LHCN-M2 (cell line): Measurements from ENCODE around the gene OIP5. TPM values are rescaled to one million over a fixed set of nuclear protein-coding genes. Genes with fewer than 3 reads are reported as not detected.
A peak's percentile ranks its signal among the peaks of the same experiment; 100 is the strongest.
"Not testable (repeated sequence)": the region's sequence is repeated elsewhere in the genome, so short reads cannot be mapped to it uniquely, and the experiment has no call there.

ENCODE experiments used
- DNase-seq: peaks from one replicate; pipeline ENCODE4 v3.0.0-alpha.2; 2012; ENCODE audit warnings: low read depth
- polyA plus RNA-seq: library from polyadenylated mRNA; unstranded; fragments of >200 nt; gene quantifications from one replicate; pipeline ENCODE4 v1.2.1, GENCODE V29; 2012; ENCODE audit warnings: missing spikeins
- total RNA-seq: library from RNA; depleted of rRNA; stranded (reverse); fragments of >200 nt; gene quantifications from 2 replicates; pipeline ENCODE4 v1.2.3, GENCODE V29; 2014; rRNA removed

The OIP5 gene
- total RNA-seq: 17.3 and 19.5 TPM in 2 replicates
- 5.1 TPM for polyA plus RNA-seq

DNA sequence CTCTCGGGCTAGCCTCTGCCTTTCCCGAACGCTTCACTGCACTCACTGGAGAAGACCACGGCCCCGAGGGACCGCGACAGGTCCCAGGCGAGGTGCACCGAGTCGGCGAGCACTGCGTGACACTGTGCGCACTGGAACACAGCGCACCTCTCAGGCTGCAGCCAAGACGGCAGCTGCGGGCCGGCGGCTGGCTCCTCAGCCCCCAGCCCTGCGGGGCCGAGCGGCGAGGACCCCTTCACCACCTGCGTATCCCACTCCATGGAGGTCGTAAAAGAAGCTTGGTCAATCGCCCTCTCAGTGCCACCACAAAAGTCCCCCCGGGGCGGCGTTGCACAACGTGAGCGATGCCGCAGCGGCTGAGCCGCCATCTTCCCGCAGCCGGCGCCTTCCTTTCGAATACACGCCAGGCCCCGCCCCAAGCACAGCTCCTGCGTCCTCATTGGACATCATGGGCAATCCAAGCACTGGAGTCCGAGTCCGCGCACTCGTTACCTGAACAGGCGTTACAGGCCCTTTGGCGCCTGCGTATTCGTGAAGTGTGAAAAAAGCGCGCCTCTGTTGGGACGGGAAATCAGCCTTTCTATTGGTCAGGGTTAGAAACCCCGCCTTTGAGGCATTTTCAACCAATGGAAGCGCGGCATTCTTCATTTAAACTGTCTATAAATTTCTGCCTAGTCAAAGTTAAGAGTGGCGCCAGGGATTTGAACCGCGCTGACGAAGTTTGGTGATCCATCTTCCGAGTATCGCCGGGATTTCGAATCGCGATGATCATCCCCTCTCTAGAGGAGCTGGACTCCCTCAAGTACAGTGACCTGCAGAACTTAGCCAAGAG is at the start of gene OIP5, which contains the start of gene NUSAP1:
Gene OIP5, minus strand, starts transcription at position 398 of the 832 bp plus-strand sequence. Its CDS starts 30 bp downstream, at position 368.
Gene NUSAP1, plus strand, starts transcription at position 688 of the 832 bp plus-strand sequence. Its CDS starts 77 bp downstream, at position 765.
- peak; percentile 100 for DNase-seq

DNA sequence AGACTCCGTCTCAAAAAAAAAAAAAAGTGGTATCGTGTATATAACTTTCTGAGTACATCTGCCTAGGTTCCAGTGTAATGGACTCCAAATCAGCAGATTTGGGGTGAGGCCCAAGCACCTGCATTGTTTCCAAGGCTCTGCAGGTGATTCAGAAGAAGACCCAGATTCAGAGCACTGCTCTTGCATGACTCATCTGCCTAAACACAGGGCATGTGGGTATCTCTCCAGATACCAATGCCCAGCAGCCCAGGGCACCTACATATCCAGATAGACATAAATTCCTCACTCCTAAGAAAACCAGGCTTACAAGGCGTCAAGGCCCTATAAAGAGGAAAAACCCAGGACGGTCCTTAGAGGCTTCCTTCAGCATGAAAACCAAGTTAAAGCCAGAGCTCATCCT is 45.6 kb upstream of the OIP5 start:
- no peak for DNase-seq

DNA sequence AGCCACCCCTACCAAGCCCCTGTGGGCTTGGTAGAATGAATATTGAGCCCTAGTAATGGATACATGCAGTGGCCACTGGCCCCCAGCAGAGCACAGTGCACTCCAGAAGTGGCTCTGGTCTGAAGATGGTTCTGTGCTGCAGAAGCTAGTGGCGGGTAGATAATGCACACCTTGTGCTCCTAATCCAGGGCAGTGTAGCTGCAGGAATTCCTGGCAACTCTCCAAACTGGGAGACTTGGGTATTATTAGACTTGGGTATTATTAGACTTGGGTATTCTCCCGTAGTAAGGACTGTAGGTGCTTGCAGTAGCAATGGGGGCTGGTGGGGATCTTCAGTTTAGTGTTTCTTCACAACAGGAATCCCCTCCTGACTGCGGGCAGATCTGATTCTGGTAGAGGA is 35.0 kb upstream of the OIP5 start:
- no peak for DNase-seq

DNA sequence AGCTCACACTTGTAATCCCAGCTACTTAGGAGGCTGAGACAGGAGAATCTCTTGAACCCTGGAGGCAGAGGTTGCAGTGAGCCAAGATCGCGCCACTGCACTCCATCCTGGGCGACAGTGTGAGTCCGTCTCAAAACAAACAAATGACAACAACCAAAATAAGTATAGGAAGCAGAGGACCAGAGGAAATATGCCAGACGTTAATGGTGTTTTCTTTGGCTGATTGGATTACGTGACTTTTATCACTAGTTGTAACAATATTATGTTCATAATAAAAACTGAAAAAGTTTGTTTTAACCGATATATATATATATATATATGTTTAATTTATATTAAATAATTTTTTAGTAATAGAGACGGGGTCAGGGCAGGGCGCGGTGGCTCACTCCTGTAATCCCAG is 22.0 kb upstream of the OIP5 start:
- no peak for DNase-seq

DNA sequence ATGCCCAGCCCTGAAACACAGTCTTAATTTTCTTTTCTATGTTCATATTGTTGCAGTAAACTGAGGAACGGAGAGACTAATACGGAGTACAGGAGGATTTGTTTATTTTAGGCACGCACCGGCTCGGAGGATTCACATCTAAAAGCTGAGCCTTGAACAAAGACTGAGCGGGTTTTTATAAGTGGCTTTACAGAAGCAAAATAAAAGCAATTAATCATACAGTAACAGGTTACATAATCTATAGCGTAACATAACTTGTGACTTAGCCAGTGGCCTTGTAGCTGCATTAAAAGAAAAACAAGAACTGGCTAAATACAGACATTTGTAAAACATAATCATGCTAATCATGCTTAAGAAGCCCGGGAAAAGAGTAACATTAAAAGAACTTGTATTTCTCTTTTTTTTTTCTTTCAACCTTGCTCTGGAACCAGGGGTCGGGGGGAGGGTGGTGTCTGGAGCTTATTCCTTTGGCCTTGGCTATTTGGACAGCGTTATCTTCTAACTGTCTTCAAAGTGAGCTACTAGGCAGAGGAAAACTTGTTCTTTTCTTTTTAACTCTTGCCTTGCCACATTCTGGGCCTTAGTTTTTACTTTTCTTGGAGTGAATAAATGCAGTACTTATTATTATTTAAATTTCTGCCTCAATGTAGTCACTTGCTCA is 17.8 kb upstream of the OIP5 start:
- no peak for DNase-seq

DNA sequence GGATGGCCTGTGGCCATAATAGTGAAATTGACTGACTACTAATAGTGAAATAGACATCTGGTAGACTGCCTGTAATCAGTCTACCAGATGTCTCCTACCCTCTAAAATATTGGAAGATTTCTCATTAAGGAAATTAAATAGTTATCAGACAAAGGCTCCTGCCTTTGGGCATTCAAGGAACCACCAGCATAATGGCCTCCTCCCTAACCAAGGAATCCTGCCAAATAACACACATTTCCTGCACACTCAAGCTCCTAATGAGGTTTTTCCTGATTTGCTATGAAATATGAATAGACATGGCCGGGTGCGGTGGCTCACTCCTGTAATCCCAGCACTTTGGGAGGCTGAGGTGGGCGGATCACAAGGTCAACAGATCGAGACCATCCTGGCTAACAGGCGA is 14.8 kb upstream of the OIP5 start:
- no peak for DNase-seq

DNA sequence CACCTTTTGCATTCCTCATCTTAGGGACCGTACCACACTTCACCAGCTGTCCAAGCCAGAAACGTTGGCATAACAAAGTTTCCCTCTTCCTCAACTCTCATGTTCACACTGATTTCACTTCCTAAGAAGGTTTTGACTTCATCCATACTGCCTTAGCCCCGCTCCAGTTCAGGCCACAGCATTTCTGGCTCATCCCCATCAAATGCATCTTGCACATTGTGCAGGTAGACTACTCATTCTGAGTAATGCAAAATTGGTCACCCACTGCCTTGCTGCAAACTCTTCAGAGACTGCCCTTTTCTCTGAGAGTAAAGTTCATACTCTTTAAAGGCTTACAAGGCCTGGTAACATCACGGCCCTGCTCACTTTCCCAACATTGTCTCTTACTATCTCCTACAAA is 9.1 kb upstream of the OIP5 start:
- no peak for DNase-seq

DNA sequence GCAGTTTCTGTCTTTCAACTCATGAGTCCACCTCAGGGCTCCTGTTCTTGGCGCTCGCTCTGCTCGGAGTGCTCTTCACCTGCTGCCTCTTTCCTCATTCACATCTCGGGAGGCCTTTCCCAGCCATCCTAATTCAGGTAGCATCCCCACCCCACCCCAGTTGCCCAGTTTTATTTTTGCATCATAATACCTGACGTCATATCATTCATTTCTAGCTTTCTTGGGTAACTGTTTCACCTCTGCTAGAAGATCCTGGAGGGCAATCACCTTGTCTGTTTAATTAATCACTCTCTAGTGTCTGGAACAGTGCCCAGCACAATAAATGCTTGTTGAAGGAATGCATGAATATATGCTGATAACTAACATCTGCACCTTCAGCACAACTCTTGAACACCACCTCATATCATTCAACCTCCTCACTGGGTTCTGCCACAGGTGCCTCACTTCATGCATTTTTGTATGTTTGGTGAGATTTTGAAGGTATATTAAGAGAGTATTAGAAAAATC is 7.9 kb upstream of the OIP5 start:
- DNase-seq: no peak

DNA sequence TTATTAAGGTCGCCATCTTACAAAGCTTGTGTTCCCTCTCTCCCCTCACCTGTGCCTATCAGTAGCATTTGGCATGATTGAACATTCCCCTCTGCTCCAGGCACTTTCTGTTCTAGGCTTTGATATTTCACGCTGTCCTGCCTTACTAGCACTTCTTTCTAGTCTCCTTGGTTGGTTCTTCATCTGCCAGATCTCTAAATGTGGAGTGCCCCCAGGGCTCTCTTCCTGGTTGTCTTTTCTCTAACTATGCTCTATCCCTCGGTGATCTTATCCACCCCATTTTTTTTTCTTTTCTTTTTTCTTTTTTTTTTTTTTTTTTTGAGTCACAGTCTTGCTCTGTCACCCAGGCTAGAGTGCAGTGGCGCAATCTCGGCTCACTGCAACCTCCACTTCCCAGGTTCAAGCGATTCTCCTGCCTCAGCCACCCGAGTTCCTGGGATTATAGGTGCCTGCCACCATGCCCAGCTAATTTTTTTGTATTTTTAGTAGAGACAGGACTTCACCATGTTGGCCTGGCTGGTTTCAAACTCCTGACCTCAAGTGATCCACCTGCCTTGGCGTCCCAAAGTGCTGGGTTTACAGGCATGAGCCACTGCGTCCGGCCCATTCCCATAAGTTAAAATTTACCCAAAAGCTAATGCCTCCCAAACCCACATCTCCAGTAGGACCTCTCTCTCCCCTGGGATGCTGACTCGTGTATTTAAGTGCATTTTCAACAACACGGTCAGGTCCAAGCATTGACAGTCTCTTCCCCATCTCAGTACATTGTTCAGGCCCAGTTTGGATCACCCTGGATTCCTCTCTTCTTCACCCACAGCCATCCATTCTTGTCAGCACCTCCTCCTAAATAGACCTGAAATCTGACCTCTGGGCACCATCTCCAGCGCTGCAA is 5.5 kb upstream of the OIP5 start:
- DNase-seq: peak; percentile 33

DNA sequence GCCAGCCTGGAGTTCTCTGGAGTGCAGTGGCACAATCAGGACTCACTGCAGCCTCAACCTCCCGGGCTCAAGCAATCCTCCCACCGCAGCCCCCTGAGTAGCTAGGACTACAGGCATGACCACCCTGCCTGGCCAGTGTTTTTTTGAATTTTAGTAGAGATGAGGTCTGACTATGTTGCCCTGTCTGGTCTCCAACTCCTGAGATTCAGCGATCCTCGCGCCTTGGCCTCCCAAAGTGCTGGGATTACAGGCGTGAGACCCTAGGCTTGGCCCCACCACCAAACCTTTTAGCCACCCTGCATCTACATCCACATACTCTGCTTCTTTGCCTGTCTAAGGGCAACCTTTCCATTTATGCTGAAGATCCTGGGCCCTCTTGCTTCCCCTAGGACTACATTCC is 4.7 kb upstream of the OIP5 start:
- no peak for DNase-seq

DNA sequence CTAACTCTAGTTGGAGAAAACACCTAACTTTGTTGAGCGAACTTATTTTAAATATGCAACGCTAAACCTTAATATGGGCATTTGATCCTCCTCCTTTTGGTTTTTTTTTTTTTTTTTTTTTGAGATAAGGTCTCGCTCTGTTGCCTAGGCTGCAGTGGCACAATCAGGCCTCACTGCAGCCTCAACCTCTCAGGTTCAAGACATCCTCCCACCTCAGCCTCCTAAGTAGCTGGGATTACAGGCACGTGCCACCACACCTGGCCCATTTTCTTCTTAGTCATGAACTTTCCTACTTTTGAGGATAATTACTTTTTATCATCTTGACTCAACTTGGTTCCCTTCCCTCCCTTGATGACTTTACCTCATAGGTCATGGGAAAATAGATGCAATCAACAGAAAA is 4.2 kb upstream of the OIP5 start:
- no peak for DNase-seq

DNA sequence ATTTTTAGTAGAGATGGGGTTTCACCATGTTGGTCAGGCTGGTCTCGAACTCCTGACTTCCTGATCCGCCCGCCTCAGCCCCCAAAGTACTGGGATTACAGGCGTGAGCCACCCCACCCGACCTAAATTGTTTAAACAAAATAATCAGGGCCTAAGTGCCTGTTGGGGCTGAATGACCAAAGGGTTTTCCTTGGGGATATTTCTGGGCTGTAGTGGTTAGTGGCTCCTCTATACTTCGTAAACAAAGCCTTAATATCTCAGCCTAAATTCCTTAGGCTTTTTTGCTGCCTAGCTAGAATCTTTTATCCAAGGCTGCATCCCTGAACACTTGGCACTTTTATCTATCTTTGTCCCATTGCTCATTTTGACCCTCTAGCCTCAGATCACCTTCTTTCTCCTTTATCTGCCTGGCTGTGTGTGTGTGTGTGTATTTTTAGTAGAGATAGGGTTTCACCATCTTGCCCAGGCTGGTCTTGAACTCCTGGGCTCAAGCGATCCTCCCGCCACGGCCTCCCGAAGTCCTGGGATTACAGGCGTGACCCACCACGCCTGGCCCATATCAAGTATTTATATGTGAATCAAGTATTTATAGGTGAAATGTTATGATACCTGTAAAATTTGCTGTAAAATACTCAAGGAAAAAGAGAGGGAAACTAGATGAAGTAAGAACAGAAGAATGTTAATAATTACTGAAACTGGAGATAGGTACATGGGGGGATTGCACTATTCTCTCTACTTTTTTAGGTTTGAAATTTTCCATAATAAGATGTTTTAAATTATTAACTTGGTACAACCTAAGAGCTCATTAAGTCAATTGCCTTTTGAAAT is 2.1 kb upstream of the OIP5 start:
- DNase-seq: no peak

DNA sequence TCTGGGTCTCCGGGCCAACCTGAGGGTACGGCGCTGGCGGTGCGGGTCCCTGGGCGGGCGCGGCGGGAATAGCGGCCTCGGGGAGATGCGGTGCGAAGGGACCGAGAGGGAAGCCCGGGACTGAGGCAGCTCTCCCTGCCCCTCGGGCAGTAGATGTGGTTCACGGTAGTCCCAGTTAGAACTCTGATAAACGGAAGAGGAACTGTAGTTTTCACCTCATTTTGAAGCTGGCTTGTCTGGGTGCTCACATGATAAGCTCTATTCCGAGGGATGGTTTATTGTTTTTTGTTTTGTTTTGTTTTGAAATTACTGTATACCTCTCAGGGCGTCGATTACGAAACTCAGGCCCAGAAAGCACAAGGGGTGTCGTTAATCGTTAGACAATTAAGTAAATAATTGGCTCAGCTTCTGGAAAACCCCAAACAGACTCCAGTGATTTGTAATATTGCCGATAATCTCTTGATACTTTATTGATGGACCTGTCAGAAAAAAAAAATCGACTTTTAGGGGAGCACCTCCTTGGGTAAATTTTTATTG is 703 bp upstream of the OIP5 start:
- no peak for DNase-seq

DNA sequence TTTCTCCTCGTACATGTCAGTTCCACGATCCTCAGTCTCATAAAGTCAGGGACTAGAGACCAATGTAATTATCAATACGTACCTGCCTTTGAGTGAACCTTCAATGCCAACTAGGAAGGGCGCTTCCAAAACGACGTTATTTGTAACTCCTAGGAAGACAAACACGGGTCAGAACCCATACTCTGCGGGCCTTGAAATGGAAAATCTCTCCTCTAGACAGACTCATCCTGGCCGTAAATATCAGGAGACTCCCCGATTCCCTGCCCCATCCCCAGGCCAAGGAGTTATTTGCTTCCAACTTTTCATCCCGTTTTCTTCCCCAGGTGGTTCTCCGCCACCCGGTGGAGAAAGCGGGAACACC is 578 bp downstream of the OIP5 start:
- no peak for DNase-seq

DNA sequence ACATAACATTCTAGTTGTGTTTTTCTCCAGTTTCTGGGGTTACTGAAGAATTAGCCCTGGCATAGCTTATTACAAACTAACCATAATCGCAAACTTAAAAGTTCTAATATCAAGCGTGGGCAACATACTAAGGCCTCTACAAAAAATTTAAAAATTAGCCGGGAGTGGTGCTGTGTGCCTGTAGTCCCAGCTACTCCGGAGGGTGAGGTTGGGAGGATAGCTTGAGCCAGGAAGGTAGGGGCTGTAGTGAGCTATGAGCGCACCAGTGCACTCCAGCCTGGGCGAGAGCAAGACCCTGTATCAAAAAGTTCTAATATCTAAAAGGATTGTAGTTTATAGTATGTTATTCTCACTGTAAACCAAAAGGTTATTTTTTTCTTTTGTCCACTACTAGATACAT is 1.1 kb downstream of the OIP5 start:
- no peak for DNase-seq

DNA sequence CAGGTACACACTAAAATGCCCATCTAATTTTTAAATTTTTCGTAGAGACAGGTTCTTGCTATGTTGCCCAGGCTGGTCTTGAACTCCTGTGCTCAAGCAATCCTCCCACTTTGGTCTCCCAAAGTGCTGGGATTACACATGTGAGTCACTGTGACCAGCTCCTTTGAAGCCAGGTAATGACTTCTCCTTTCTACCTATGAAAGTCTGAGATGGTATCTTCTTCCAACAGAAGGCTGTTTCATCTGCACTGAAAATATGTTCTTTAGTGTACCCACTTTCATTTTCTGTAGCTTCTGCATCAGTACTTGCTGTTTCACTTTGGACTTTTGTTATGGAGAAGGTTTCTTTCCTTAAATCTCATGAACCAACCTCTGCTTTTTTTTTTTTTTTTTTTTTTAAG is 8.8 kb downstream of the OIP5 start:
- DNase-seq: no peak

DNA sequence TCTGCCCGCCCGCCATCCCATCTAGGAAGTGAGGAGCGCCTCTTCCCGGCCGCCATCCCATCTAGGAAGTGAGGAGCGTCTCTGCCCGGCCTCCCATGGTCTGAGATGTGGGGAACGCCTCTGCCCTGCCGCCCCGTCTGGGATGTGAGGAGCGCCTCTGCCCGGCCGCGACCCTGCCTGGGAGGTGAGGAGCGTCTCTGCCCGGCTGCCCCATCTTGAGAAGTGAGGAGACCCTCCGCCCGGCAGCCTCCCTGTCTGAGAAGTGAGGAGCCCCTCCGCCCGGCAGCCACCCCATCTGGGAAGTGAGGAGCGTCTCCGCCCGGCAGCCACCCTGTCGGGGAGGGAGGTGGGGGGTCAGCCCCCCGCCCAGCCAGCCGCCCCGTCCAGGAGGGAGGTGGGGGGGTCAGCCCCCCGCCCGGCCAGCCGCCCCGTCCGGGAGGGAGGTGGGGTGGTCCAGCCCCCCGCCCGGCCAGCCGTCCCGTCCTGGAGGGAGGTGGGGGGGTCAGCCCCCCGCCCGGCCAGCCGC is 11.5 kb downstream of the OIP5 start:
- not testable (repeated sequence) for DNase-seq

DNA sequence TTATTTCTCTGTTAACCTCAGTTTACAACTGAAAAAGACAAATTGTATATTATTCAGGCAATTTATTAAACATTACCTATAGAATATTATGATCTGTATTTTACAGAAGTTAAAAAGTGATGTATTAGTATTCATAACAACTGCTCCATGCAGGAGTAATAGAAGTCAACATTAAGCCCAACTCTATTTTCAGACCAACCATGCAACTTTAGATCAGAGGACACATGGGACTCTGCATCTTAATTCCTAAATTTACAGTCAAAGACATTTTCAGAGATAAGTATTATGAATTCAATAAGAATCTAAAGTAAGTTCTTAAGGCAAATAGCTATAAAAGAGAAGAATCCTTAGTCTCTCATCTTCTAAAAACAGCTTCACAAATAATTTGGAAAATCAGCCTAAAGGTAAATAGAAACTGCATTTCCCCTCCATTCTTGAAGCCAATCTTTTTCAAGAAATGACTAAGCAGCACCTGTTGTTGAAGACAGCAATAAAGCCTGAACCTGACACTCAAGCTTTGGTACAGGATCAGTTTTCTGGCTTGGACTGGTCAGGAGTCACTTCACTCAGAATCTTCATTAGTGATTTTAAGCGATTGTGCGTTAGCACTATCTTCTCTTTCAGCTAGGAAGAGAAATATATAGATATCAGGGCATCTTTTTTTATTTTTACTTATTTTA is 23.0 kb downstream of the OIP5 start:
- peak; percentile 46 for DNase-seq

DNA sequence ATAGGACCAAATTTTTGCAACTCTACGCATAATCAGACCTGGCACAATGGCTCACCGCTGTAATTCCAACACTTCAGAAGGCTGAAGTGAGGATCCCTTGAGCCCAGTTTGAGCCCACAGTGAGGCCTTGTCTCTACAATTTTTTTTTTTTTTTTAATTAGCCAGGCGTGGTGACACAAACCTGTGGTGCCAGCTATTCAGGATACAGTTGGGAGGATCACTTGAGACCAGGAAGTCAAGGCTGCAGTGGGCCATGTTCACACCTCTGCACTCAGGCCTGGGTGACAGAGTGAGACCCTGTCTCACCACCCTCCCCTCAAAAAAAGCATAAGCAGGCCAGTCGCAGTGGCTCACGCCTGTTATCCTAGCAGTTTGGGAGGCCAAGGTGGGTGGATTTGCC is 24.7 kb downstream of the OIP5 start:
- DNase-seq: no peak
